H9 (cell line): ENCODE results near the gene ADH1B. TPM values are rescaled to one million over a fixed set of nuclear protein-coding genes. Genes with fewer than 3 reads are reported as not detected.

Experiments
- DNase-seq: peaks from one replicate; pipeline ENCODE4 v3.0.0-alpha.2; 2017
- H2AFZ ChIP-seq: one replicate; pipeline ENCODE4 v1.6.1; 2013; ENCODE audit warnings: mild to moderate bottlenecking, low read length, control low read depth, moderate library complexity
- H2AK5ac ChIP-seq: 2 replicates; pipeline ENCODE4 v1.6.1; 2013; ENCODE audit warnings: low read length, control low read depth, mixed read lengths; ENCODE audit not compliant: insufficient read length
- H2BK120ac ChIP-seq: one replicate; pipeline ENCODE4 v1.6.1; 2013; ENCODE audit warnings: low read depth, mild to moderate bottlenecking, low read length, control low read depth, inconsistent platforms; ENCODE audit not compliant: poor library complexity, severe bottlenecking
- H2BK12ac ChIP-seq: 2 replicates; pipeline ENCODE4 v1.6.1; 2013; ENCODE audit warnings: low read length, control low read depth, mixed read lengths, low read depth; ENCODE audit not compliant: insufficient read length
- H2BK15ac ChIP-seq: 2 replicates; pipeline ENCODE4 v1.6.1; 2013; ENCODE audit warnings: low read depth, low read length, control low read depth
- H2BK20ac ChIP-seq: one replicate; pipeline ENCODE4 v1.6.1; 2013; ENCODE audit warnings: low read depth, mild to moderate bottlenecking, low read length, control low read depth, inconsistent platforms; ENCODE audit not compliant: poor library complexity, severe bottlenecking
- H2BK5ac ChIP-seq: 2 replicates; pipeline ENCODE4 v1.6.1; 2013; ENCODE audit warnings: low read length, control low read depth, mixed read lengths; ENCODE audit not compliant: insufficient read length
- H3K14ac ChIP-seq: 2 replicates; pipeline ENCODE4 v1.6.1; 2013; ENCODE audit warnings: low read length, control low read depth; ENCODE audit not compliant: insufficient read depth
- H3K18ac ChIP-seq: 2 replicates; pipeline ENCODE4 v1.6.1; 2013; ENCODE audit warnings: low read depth, mild to moderate bottlenecking, mixed read lengths, low read length, control low read depth; ENCODE audit not compliant: insufficient read length
- H3K23ac ChIP-seq: 2 replicates; pipeline ENCODE4 v1.6.1; 2013; ENCODE audit warnings: low read length, control low read depth, mixed read lengths, low read depth; ENCODE audit not compliant: insufficient read length
- H3K23me2 ChIP-seq: 2 replicates; pipeline ENCODE4 v1.6.1; 2013; ENCODE audit warnings: low read depth, mild to moderate bottlenecking, mixed read lengths, low read length, control low read depth; ENCODE audit not compliant: insufficient read length, poor library complexity, severe bottlenecking
- H3K27ac ChIP-seq: 2 replicates; pipeline ENCODE4 v1.5.1; 2013; ENCODE audit warnings: low read length, control low read depth, mixed read lengths, low read depth; ENCODE audit not compliant: insufficient read length
- H3K27me3 ChIP-seq: 2 replicates; pipeline ENCODE4 v1.6.1; 2013; ENCODE audit warnings: low read length, control low read depth, inconsistent platforms; ENCODE audit not compliant: insufficient read depth
- H3K4ac ChIP-seq: 2 replicates; pipeline ENCODE4 v1.6.1; 2013; ENCODE audit warnings: low read depth, mild to moderate bottlenecking, control low read depth, inconsistent platforms, low read length, moderate library complexity
- H3K4me1 ChIP-seq: 2 replicates; pipeline ENCODE4 v1.6.1; 2013; ENCODE audit warnings: low read length, control low read depth, inconsistent platforms; ENCODE audit not compliant: insufficient read depth
- H3K4me2 ChIP-seq: 2 replicates; pipeline ENCODE4 v1.6.1; 2013; ENCODE audit warnings: low read length, control low read depth, mixed read lengths; ENCODE audit not compliant: insufficient read length, insufficient read depth
- H3K56ac ChIP-seq: 2 replicates; pipeline ENCODE4 v1.6.1; 2013; ENCODE audit warnings: low read depth, mild to moderate bottlenecking, mixed read lengths, low read length, control low read depth; ENCODE audit not compliant: insufficient read length
- H3K79me1 ChIP-seq: 2 replicates; pipeline ENCODE4 v1.6.1; 2013; ENCODE audit warnings: low read depth, mild to moderate bottlenecking, moderate library complexity, low read length, control low read depth, inconsistent platforms; ENCODE audit not compliant: insufficient read depth, poor library complexity, severe bottlenecking
- H3K79me2 ChIP-seq: 2 replicates; pipeline ENCODE4 v1.6.1; 2013; ENCODE audit warnings: low read length, control low read depth, inconsistent platforms; ENCODE audit not compliant: insufficient read depth
- H3K9ac ChIP-seq: 2 replicates; pipeline ENCODE4 v1.6.1; 2013; ENCODE audit warnings: low read length, control low read depth, mixed read lengths; ENCODE audit not compliant: insufficient read length; ENCODE audit errors: extremely low read depth
- H3K9me3 ChIP-seq: one replicate; pipeline ENCODE4 v1.6.1; 2013; ENCODE audit warnings: low read depth, low read length, inconsistent platforms; ENCODE audit not compliant: control insufficient read depth
- H3T11ph ChIP-seq: one replicate; pipeline ENCODE4 v1.6.1; 2013; ENCODE audit warnings: mild to moderate bottlenecking, low read length, control low read depth, inconsistent platforms
- H4K20me1 ChIP-seq: one replicate; pipeline ENCODE4 v1.6.1; 2013; ENCODE audit not compliant: control insufficient read depth, insufficient read length, insufficient read depth
- H4K5ac ChIP-seq: 2 replicates; pipeline ENCODE4 v1.6.1; 2013; ENCODE audit warnings: low read depth, mild to moderate bottlenecking, mixed read lengths, low read length, control low read depth; ENCODE audit not compliant: insufficient read length
- H4K8ac ChIP-seq: replicated peaks from 2 replicates; pipeline ENCODE4 v1.6.1; 2013; ENCODE audit warnings: low read length, control low read depth, mixed read lengths, low read depth; ENCODE audit not compliant: insufficient read length
- H4K91ac ChIP-seq: 2 replicates; pipeline ENCODE4 v1.6.1; 2013; ENCODE audit warnings: low read depth, mild to moderate bottlenecking, moderate library complexity, mixed read lengths, low read length, control low read depth; ENCODE audit not compliant: insufficient read length
- H3K27ac Mint-ChIP-seq, 3 experiments: 2 replicates in 2 of 3; 3 replicates in 1 of 3; pipeline ENCODE4 v1.8.0; 2020 to 2021; ENCODE audit warnings: mixed read lengths in 3 of 3, mild to moderate bottlenecking in 1 of 3, moderate library complexity in 1 of 3
- H3K27me3 Mint-ChIP-seq: 2 replicates; pipeline ENCODE4 v1.8.0; 2021; ENCODE audit warnings: low read depth, mild to moderate bottlenecking, moderate library complexity, mixed read lengths
- H3K36me3 Mint-ChIP-seq, 3 experiments: 2 replicates in 2 of 3; 3 replicates in 1 of 3; pipeline ENCODE4 v1.8.0; 2020 to 2021; ENCODE audit warnings: low read depth in 3 of 3, mixed read lengths in 3 of 3; ENCODE audit not compliant: insufficient read depth in 1 of 3
- H3K4me1 Mint-ChIP-seq, 2 experiments: 2 replicates each; pipeline ENCODE4 v1.8.0; 2020; ENCODE audit warnings: mixed read lengths in 2 of 2
- H3K4me3 Mint-ChIP-seq, 2 experiments: 2 replicates in 1 of 2; 3 replicates in 1 of 2; pipeline ENCODE4 v1.8.0; 2020 to 2021; ENCODE audit warnings: mild to moderate bottlenecking in 2 of 2, mixed read lengths in 2 of 2, moderate library complexity in 1 of 2
- H3K9me3 Mint-ChIP-seq, 2 experiments: 2 replicates in 1 of 2; 3 replicates in 1 of 2; pipeline ENCODE4 v1.8.0; 2020; ENCODE audit warnings: mild to moderate bottlenecking in 2 of 2, mixed read lengths in 2 of 2, moderate library complexity in 1 of 2
- WGBS: extraction: QIAGEN DNeasy Blood & Tissue Kit; methylation state at CpG from one replicate; pipeline ENCODE4 v1.1.7; 2013; ENCODE audit warnings: missing lambda C conversion rate, low lambda C conversion rate, mixed read lengths; ENCODE audit not compliant: insufficient read length; ENCODE audit errors: extremely low coverage; 5-methylcytosine and 5-hydroxymethylcytosine counted together
- total RNA-seq: library from RNA; stranded (reverse); gene quantifications from 2 replicates; pipeline ENCODE4 v1.2.1, GENCODE V29; 2021
- TF ChIP-seq, protein P1 (sequence below): fragments of 200-600 bp; sonication (generic); conservative IDR thresholded peaks from 3 replicates; pipeline ENCODE4 v1.8.0; 2021; ENCODE audit warnings: antibody characterized with exemption, mild to moderate bottlenecking

ADH1B gene
- total RNA-seq, 1 experiment from 2014 or later, result not detected

DNA sequence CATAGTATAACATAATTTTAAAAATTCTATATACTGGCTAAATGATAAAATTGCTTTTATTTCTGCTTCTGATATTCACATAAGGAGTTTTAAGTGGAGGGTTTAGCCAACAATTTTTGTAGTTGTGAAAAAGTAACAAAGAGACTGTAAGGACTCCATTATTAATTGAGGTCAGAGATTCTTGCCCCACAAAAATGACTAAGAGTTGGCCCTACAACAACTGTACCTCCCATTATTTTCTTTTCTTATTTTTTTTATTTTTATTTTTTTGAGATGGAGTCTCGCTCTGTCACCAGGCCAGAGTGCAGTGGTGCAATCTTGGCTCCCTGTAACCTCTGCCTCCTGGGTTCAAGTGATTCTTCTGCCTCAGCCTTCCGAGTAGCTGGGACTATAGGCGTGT is 9.4 kb upstream of the ADH1B start:
- Histone ChIP-seq H3K56ac (no peak overlapping the region), H3K9ac (no peak overlapping the region), H4K20me1 (no peaks in the 10 kb centered on the region), H3K27me3 (no peaks in the 10 kb centered on the region), H3K79me1 (no peaks in the 10 kb centered on the region), H3K18ac (no peak overlapping the region), H3K27ac (no peak overlapping the region), H2BK15ac (no peak overlapping the region), H4K91ac (no peak overlapping the region), H3K9me3 (no peaks in the 10 kb centered on the region), H2BK20ac (no peak overlapping the region), H2AFZ (no peak overlapping the region), H2BK5ac (no peak overlapping the region), H2BK120ac (no peak overlapping the region), H3K4me1 (no peaks in the 10 kb centered on the region), H4K8ac (no peak overlapping the region), H3K23me2 (no peaks in the 10 kb centered on the region), H3K4me2 (no peak overlapping the region), H3K79me2 (no peaks in the 10 kb centered on the region), H3T11ph (no peak overlapping the region), H2BK12ac (no peak overlapping the region), H3K23ac (no peak overlapping the region), H3K4ac (no peak overlapping the region), H2AK5ac (no peak overlapping the region), H4K5ac (no peak overlapping the region), H3K14ac (no peak overlapping the region)
- H3K4me3 Mint-ChIP-seq, result no peak overlapping the region
- H3K36me3 Mint-ChIP-seq, result peaks cover 0 to 11% (median 3%) of the 10 kb centered on the region in 3 experiments; a peak in 5 of 7 replicates
- DNase-seq, result no peak
- peaks cover 0 to 3% of the 10 kb centered on the region in 2 experiments; a peak in 1 of 4 replicates for H3K4me1 Mint-ChIP-seq
- WGBS, result no CpG with 5 or more reads among the region's 3 CpGs
- H3K27me3 Mint-ChIP-seq, result no peaks in the 10 kb centered on the region; the same call in 1 of the 2 replicates
- H3K27ac Mint-ChIP-seq, result no peak overlapping the region
- peaks cover 16 to 18% of the 10 kb centered on the region in 2 experiments for H3K9me3 Mint-ChIP-seq
- TF ChIP-seq, protein P1, sequence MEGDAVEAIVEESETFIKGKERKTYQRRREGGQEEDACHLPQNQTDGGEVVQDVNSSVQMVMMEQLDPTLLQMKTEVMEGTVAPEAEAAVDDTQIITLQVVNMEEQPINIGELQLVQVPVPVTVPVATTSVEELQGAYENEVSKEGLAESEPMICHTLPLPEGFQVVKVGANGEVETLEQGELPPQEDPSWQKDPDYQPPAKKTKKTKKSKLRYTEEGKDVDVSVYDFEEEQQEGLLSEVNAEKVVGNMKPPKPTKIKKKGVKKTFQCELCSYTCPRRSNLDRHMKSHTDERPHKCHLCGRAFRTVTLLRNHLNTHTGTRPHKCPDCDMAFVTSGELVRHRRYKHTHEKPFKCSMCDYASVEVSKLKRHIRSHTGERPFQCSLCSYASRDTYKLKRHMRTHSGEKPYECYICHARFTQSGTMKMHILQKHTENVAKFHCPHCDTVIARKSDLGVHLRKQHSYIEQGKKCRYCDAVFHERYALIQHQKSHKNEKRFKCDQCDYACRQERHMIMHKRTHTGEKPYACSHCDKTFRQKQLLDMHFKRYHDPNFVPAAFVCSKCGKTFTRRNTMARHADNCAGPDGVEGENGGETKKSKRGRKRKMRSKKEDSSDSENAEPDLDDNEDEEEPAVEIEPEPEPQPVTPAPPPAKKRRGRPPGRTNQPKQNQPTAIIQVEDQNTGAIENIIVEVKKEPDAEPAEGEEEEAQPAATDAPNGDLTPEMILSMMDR, result no peak
